ENCODE measurements around the gene SCAPER.

Gene SCAPER

GRCh38 chr15:76401285-76401684 is 503.9 kb downstream of the SCAPER start:
- no peak for DNase-seq (ENCODE audit: low read depth in 2 of 2)

GRCh38 chr15:76398317-76399104 is 506.6 kb downstream of the SCAPER start:
- no peak for DNase-seq (ENCODE audit: low read depth in 2 of 2)

- DNase-seq (ENCODE audit: low read depth in 2 of 2): no peak
These were observed 511.5 kb downstream of the SCAPER start for GRCh38 chr15:76393614-76394013.

DNA sequence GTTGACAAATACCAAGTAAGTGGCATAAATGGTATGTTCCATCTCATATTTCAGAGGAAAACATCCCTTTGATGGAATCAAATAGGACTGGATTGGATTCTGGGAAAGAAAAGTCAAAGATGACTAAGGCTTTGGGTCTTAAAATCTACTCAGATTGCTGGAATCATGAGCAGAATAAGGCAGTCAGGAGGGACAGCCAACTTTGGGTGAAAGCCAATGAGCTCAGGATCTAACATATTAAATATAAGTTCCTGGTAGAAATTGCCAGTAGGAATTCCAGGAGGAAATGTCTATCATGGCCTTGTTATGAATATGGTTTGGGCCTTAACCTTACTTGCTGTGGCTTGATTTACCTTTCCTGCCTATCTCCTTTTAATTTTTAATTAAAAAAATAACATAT is 513.3 kb downstream of the SCAPER start:
- no peak for DNase-seq (ENCODE audit: low read depth in 2 of 2)

DNA sequence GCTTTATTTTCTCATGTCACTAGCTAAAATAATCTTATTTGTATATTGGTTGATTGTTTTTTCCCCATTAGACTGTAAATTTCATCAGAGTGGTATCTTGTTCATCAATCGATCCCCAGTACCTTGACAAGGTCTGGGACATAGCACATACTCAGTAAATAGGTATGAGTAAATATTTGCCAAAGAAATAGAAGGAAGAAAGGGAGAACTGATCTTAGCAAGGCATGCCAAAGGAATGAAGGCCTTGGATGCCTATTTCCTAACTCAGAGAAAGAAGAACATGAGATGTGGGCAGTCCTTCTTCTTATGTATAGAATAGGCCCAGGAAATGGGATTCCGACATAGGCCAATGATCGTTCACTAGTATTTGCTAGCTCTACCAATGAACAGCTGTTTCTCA is 513.8 kb downstream of the SCAPER start:
- DNase-seq (ENCODE audit: low read depth in 2 of 2): no peak

- DNase-seq (ENCODE audit: low read depth in 2 of 2): no peak
These were observed 514.6 kb downstream of the SCAPER start for GRCh38 chr15:76390571-76390970.

- DNase-seq (ENCODE audit: low read depth in 2 of 2): no peak
These were observed 518.2 kb downstream of the SCAPER start for GRCh38 chr15:76386926-76387325.

- DNase-seq (ENCODE audit: low read depth in 2 of 2): no peak
These were observed 519.0 kb downstream of the SCAPER start for GRCh38 chr15:76386178-76386577.

- DNase-seq (ENCODE audit: low read depth in 2 of 2): no peak
These were observed 520.7 kb downstream of the SCAPER start for GRCh38 chr15:76384409-76384808.

DNA sequence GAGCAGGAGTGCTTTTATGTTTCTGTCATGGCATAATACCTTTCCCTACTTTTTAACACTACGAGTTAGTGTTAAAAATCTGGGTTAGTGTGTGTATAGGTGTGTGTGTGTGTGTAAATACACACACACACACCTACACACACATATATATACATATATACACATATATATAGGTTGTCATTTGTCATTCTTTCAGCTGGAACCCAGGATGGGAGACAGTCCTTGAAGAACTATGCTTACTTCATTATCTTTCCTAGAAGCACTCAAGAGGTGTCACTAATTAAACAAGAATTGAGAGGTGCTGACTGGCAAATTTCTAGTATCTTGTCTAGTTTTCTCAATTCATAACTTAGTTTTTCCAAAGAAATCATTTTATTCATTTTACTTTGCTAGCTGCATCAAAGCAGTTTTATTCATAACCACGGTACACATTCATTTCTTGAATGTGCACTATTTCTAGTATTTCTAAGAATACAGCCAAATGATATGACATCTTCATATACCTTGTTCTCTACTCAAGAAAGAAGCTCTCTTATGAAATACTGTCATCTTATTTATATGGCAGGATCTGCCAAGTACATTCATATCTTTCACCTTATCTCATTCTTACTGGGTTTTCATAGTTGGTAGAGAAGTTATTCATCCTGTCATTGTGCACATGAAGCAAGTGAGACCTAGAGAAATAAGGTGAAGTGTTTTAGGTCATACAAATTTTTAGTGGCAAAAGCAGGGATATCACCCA is 522.0 kb downstream of the SCAPER start:
- DNase-seq (ENCODE audit: low read depth in 2 of 2): no peak

- DNase-seq (ENCODE audit: low read depth in 2 of 2): no peak
These were observed 523.8 kb downstream of the SCAPER start for GRCh38 chr15:76381366-76381765.

- DNase-seq (ENCODE audit: low read depth in 2 of 2): no peak
These were observed 524.9 kb downstream of the SCAPER start for GRCh38 chr15:76380249-76380648.

DNA sequence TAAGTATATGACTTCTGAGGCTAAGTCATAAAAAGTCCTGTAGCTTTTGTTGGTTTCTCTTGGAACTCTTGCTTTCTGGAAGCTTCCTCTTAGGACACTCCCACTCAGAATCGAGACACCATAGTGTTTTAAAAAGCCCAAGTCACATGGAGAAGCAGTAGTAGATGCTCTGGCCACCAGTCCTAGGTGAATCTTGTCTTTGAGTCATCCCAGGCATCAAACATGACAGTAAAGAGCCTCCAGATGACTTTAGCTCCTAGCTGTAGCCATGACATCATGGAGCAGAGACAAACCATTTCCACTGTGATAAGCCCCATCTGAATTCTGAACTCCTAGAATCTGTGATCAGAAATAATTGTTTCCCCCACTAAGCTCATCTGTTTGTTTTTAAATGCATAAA is 526.4 kb downstream of the SCAPER start:
- no peak for DNase-seq (ENCODE audit: low read depth in 2 of 2)

- DNase-seq (ENCODE audit: low read depth in 2 of 2): no peak
These were observed 527.4 kb downstream of the SCAPER start for GRCh38 chr15:76377751-76378150.

- DNase-seq (ENCODE audit: low read depth in 2 of 2): no peak
These were observed 527.9 kb downstream of the SCAPER start for GRCh38 chr15:76377217-76377616.

GRCh38 chr15:76376816-76377215 is 528.3 kb downstream of the SCAPER start:
- DNase-seq (ENCODE audit: low read depth in 2 of 2): no peak

DNA sequence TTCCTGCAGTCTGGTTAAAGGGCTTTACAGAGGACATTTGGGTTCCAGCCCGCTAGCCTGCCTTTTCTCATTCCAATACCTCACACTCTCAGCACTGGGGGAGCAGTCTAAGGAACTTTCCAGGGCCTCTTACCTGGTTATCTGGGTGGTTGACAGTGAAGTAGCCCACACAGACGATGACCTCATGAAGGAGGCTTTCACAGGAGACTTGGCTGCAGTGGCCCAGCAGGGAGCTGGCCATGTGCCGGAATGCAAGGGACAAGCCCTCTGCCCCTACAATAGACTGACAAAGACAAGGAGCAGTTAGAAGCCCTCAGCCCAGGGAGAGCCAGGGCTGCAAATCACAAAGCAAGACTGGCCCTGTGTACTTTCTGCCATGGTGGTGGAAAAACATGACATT is 529.1 kb downstream of the SCAPER start:
- no peak for DNase-seq (ENCODE audit: low read depth in 2 of 2)

DNA sequence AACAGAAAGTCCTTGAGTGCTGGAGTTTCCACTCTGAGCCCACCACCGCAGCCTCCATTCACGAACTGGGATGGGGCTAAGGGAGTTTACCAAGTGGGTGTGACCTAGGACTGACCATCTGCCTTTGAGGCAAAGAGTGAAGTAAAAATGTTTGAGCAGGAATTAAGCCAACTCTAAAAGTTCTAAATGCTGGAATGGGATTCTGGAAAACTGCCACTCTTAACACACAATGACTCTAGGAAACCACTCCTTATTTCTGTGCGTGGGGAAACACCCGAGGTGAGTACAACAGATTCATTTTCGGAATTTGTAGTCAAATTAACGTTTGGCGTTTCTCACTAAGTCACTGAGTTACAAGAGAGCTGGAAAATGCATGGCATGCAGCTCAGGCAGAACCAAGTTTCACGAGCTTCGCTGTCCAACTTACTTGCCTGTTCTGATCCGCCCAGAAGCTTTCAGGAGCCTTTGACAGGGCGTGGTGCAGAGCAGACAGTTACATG is 537.0 kb downstream of the SCAPER start:
- no peak for DNase-seq (ENCODE audit: low read depth in 2 of 2)

DNA sequence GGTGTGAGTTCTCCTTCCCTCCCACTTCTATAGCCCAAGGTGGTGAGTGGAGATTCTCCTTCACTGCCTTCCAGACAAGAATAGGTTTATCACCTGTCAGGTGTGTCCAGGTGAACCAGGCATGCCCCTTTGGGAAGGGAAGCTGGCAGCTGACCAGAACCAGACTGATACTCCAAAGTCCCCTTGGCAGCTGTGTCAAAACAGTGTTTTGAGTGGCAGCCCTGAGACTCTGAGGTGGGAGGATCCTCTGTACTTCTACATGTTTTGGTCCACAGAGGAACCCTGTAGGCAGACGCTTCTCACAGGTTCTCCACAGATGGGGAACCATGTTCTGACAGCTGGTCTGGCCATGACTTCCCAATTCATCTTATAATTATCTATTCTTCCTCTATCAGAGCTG is 538.4 kb downstream of the SCAPER start:
- no peak for DNase-seq (ENCODE audit: low read depth in 2 of 2)

GRCh38 chr15:76363251-76363650 is 541.9 kb downstream of the SCAPER start:
- DNase-seq (ENCODE audit: low read depth in 2 of 2): no peak

DNA sequence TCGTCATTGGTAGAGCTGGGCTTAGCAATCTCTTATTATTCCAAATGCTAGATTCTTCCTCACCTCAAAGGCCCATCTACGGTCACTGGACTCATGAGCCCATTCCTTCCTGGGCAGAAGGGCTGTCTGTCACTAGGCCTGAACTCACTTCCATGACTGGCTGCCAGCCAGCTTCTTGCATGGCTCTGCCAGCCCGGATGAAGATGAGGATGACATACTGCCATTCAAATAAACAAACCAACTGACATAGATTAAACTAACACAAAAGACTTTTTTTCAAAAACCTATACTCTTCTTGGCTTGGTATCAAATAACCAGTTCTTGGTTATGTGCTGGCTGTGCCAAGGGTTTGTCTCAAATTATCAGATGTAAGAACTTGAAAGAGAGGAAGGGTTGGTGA is 544.7 kb downstream of the SCAPER start:
- no peak for DNase-seq (ENCODE audit: low read depth in 2 of 2)

DNA sequence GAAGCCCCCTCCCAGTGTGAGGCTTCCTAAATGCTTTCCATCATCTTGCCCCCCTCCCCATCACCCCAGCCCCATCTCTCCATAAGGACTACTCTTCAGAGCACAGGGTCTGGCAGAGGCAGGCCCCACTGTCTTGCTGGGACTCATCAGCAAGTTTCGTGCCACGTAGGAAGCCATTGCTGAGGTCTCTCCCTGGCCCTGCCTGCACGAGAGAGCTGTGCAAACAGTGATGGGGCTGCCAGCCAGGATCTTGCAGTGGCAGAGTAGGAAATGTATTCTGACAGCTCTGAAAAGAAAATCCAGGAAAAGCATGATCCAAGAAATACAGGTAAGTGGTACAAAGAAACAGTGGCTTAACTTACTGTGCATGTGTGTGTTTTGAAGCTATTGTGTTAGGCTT is 546.0 kb downstream of the SCAPER start:
- DNase-seq (ENCODE audit: low read depth in 2 of 2): no peak

DNA sequence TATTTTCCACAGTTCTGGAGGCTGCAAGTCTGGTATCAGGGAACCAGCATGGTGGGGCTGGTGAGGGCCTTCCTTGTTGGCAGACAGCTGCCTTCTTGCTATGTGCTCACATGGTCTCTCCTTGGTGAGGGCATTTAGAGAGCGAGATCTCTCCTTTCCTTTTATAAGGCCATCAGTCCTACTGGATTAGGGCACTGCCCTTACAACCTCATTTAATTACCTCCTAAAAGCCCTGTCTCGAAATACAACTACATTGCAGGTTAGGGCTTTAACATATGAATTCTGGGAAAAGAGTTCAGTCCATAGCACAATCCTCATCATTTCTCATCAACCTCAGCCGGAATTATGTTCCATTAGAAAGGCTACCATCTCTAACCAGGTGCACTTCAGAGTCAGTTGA is 546.7 kb downstream of the SCAPER start:
- DNase-seq (ENCODE audit: low read depth in 2 of 2): no peak
